ENCODE measurements around the gene ARHGAP29.
"Not testable (repeated sequence)": the region's sequence is repeated elsewhere in the genome, so short reads cannot be mapped to it uniquely, and the experiment has no call there.

The ARHGAP29 gene

GRCh38 chr1:94231746-94232145, 5.6 kb downstream of the ARHGAP29 start:
- DNase-seq = no peak

- no peak for DNase-seq
These were observed 6.5 kb downstream of the ARHGAP29 start for GRCh38 chr1:94230920-94231319.

GRCh38 chr1:94228640-94229375, 8.6 kb downstream of the ARHGAP29 start:
- no peak for DNase-seq

- no peak for DNase-seq
These were observed 9.8 kb downstream of the ARHGAP29 start for GRCh38 chr1:94227624-94228023.

- DNase-seq = no peak
These were observed 11.5 kb downstream of the ARHGAP29 start for GRCh38 chr1:94225845-94226244.

GRCh38 chr1:94218332-94218731, 19.1 kb downstream of the ARHGAP29 start:
- no peak for DNase-seq

- no peak for DNase-seq
These were observed 21.4 kb downstream of the ARHGAP29 start for GRCh38 chr1:94215955-94216354.

GRCh38 chr1:94209982-94210381, 27.4 kb downstream of the ARHGAP29 start:
- DNase-seq = no peak

- DNase-seq = no peak
These were observed 28.0 kb downstream of the ARHGAP29 start for GRCh38 chr1:94209425-94209824.

GRCh38 chr1:94207695-94208094, 29.7 kb downstream of the ARHGAP29 start:
- no peak for DNase-seq

- no peak for DNase-seq
These were observed 31.7 kb downstream of the ARHGAP29 start for GRCh38 chr1:94205639-94206038.

GRCh38 chr1:94202241-94202640, 35.1 kb downstream of the ARHGAP29 start:
- no peak for DNase-seq

- DNase-seq = no peak
These were observed 38.0 kb downstream of the ARHGAP29 start for GRCh38 chr1:94199398-94199797.

- no peak for DNase-seq
These were observed 43.1 kb downstream of the ARHGAP29 start for GRCh38 chr1:94194079-94194865.

GRCh38 chr1:94193128-94193527, 44.3 kb downstream of the ARHGAP29 start:
- no peak for DNase-seq

- no peak for DNase-seq
These were observed 46.2 kb downstream of the ARHGAP29 start for GRCh38 chr1:94191216-94191615.

- no peak for DNase-seq
These were observed 50.4 kb downstream of the ARHGAP29 start for GRCh38 chr1:94186946-94187345.

- no peak for DNase-seq
These were observed 54.1 kb downstream of the ARHGAP29 start for GRCh38 chr1:94183197-94183815.

GRCh38 chr1:94182191-94182590, 55.2 kb downstream of the ARHGAP29 start:
- no peak for DNase-seq

- no peak for DNase-seq
These were observed 56.7 kb downstream of the ARHGAP29 start for GRCh38 chr1:94180650-94181049.

- no peak for DNase-seq
These were observed 58.5 kb downstream of the ARHGAP29 start for GRCh38 chr1:94178901-94179300.

GRCh38 chr1:94169126-94169525, 68.3 kb downstream of the ARHGAP29 start:
- DNase-seq = no peak

- DNase-seq = no peak
These were observed 71.5 kb downstream of the ARHGAP29 start for GRCh38 chr1:94165843-94166242.

- not testable (repeated sequence) for DNase-seq
These were observed 72.5 kb downstream of the ARHGAP29 start for GRCh38 chr1:94164885-94165284.

All from suppressor macrophage (primary cell).